ENCODE data around the gene GRIK1. TPM values are rescaled to one million over a fixed set of nuclear protein-coding genes. Genes with fewer than 3 reads are reported as not detected.

The GRIK1 gene
- total RNA-seq, 1 experiment from 2014 or later: not detected

DNA sequence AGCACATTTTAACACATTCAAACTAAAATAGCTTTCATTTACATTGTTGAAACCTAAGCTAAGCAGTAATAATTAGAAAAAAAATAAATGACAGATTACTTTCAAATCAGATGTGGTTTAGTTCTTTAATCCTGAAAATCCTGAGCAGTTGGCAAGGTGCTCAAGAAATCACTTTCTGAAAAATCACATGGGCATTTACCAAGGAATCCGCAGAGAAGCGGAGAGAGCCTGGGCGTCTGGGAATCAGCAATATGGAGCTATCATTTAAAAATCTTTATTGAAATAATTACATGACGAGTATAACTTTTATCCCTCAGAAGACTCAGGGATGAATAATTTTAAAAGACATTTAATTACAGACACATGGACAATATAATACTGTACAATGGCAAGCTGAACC, 30.2 kb downstream of the GRIK1 start:
- intact Hi-C loops (cut with micrococcal nuclease; ENCODE audit: unreplicated experiment): no loop called here
- ChIA-PET CTCF (no interaction called here), POLR2A (no interaction called here)
- peaks cover 3% of the 10 kb centered on the region; the same call in 1 of the 2 replicates for H3K9me3 ChIP-seq
- DNase-seq: no peak
- no peak overlapping the region for H3K4me3 Mint-ChIP-seq (ENCODE audit: unreplicated experiment)
- BruUV-seq (replicated peaks): no TSS peak
- no peaks in the 10 kb centered on the region for H3K4me1 Mint-ChIP-seq (ENCODE audit: low read depth, unreplicated experiment)
- no peaks in the 10 kb centered on the region for H3K27me3 Mint-ChIP-seq (ENCODE audit: insufficient read depth, unreplicated experiment)
- no peak for TF ChIP-seq CTCF (IDR thresholded peaks at IDR 0.05; ENCODE audit: insufficient read depth in 1 of 2, low read depth in 1 of 2, low read length in 1 of 2, severe bottlenecking in 1 of 2, unreplicated experiment in 1 of 2)
- peaks cover 13% of the 10 kb centered on the region for H3K9me3 Mint-ChIP-seq (ENCODE audit: unreplicated experiment)
- no peak overlapping the region for H3K27ac Mint-ChIP-seq (ENCODE audit: unreplicated experiment)
- H3K4me1 ChIP-seq: no peaks in the 10 kb centered on the region
- no peaks in the 10 kb centered on the region for H3K36me3 Mint-ChIP-seq (ENCODE audit: insufficient read depth, unreplicated experiment)
- H3K27me3 ChIP-seq (replicated peaks; ENCODE audit: control insufficient read depth, insufficient read depth, low read length): no peaks in the 10 kb centered on the region
- H3K36me3 ChIP-seq (ENCODE audit: control insufficient read depth, insufficient read depth, low read length): no peaks in the 10 kb centered on the region
- no peak overlapping the region for H3K4me3 ChIP-seq (ENCODE audit: low read depth, low read length)

DNA sequence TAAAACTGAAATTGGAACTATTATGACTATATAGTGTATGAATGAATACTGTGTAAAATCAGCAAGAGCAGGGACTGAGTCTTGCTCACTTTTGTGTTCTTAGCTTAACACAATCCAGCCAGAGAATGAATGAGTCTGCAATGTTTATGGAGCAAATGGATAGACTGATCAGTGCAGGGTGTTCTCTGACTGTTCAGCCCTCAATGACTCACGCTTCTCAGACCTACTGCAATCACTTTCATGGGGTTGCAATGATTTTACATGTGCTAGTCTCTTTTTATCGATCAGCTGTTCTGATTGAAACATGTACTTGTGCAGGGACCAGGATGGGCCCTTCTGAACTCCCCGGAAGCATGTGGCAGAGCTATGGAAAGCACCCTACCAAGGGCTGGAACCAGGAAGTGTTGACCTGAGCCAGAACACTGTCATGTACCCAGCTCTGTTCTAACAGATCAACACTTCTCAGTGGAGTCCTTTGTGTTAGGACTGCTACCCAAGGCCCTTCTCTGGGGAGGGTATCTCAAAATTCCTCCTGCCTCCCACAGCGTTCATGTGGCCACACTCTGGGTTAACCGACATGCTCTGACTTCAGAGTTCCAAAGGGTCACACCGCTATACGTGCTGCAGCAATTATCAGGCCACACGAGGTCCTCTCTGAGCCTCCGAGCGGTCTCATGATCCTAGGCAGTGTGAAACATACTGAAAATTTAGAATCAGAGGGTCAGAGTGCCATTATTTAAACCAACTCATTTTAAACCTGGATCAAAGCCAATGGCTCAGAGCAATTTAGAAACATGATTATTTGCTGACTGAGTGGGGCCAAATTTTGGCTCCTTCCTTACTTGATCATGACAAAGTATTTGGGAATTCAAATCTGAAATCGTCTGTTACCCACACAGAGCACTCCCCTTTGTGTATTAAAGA, 35.2 kb downstream of the GRIK1 start:
- intact Hi-C loops (cut with micrococcal nuclease; ENCODE audit: unreplicated experiment): no loop called here
- peaks cover 6% of the 10 kb centered on the region for H3K27me3 Mint-ChIP-seq (ENCODE audit: insufficient read depth, unreplicated experiment)
- no peak for DNase-seq
- H3K9me3 ChIP-seq: no peaks in the 10 kb centered on the region
- BruUV-seq (replicated peaks): no TSS peak
- H3K36me3 Mint-ChIP-seq (ENCODE audit: insufficient read depth, unreplicated experiment): no peaks in the 10 kb centered on the region
- H3K9me3 Mint-ChIP-seq (ENCODE audit: unreplicated experiment): no peaks in the 10 kb centered on the region
- TF ChIP-seq CTCF (IDR thresholded peaks at IDR 0.05; ENCODE audit: insufficient read depth in 1 of 2, low read depth in 1 of 2, low read length in 1 of 2, severe bottlenecking in 1 of 2, unreplicated experiment in 1 of 2): no peak
- no peaks in the 10 kb centered on the region for H3K4me1 ChIP-seq
- no peaks in the 10 kb centered on the region for H3K36me3 ChIP-seq (ENCODE audit: control insufficient read depth, insufficient read depth, low read length)
- no peaks in the 10 kb centered on the region for H3K27me3 ChIP-seq (replicated peaks; ENCODE audit: control insufficient read depth, insufficient read depth, low read length)
- ChIA-PET POLR2A (no interaction called here), CTCF (no interaction called here)
- no peaks in the 10 kb centered on the region for H3K4me1 Mint-ChIP-seq (ENCODE audit: low read depth, unreplicated experiment)
- no peak overlapping the region for H3K27ac Mint-ChIP-seq (ENCODE audit: unreplicated experiment)
- H3K4me3 ChIP-seq (ENCODE audit: low read depth, low read length): no peak overlapping the region
- H3K4me3 Mint-ChIP-seq (ENCODE audit: unreplicated experiment): no peak overlapping the region

GRCh38 chr21:29896884-29897283, 42.9 kb downstream of the GRIK1 start:
- Histone ChIP-seq H3K4me3 (ENCODE audit: low read depth, low read length) (no peak overlapping the region), H3K36me3 (ENCODE audit: control insufficient read depth, insufficient read depth, low read length) (no peaks in the 10 kb centered on the region), H3K9me3 (no peaks in the 10 kb centered on the region), H3K4me1 (no peaks in the 10 kb centered on the region), H3K27me3 (replicated peaks; ENCODE audit: control insufficient read depth, insufficient read depth, low read length) (no peaks in the 10 kb centered on the region)
- Mint-ChIP-seq H3K4me1 (ENCODE audit: low read depth, unreplicated experiment) (no peaks in the 10 kb centered on the region), H3K4me3 (ENCODE audit: unreplicated experiment) (no peak overlapping the region), H3K27me3 (ENCODE audit: insufficient read depth, unreplicated experiment) (peaks cover 20% of the 10 kb centered on the region), H3K36me3 (ENCODE audit: insufficient read depth, unreplicated experiment) (no peaks in the 10 kb centered on the region), H3K27ac (ENCODE audit: unreplicated experiment) (no peak overlapping the region), H3K9me3 (ENCODE audit: unreplicated experiment) (no peaks in the 10 kb centered on the region)
- ChIA-PET CTCF (no interaction called here), POLR2A (no interaction called here)
- intact Hi-C loops (cut with micrococcal nuclease; ENCODE audit: unreplicated experiment): no loop called here
- no peak for TF ChIP-seq CTCF (IDR thresholded peaks at IDR 0.05; ENCODE audit: insufficient read depth in 1 of 2, low read depth in 1 of 2, low read length in 1 of 2, severe bottlenecking in 1 of 2, unreplicated experiment in 1 of 2)
- DNase-seq: no peak
- no TSS peak for BruUV-seq (replicated peaks)

All from Caco-2 (cell line).